Astrocyte of the spinal cord (primary cell): ENCODE data around the gene GABRB3.

ENCODE experiments used
- DNase-seq: peaks from one replicate; pipeline ENCODE4 v3.0.0; 2011; ENCODE audit warnings: low read depth, low spot score
- H3K4me3 ChIP-seq: 2 replicates; pipeline ENCODE4 v1.5.1; 2011; ENCODE audit warnings: low read depth, mild to moderate bottlenecking, low read length, moderate library complexity
- in situ Hi-C: cut with HindIII; loops from 2 replicates; pipeline ENCODE4 v1.10.0; 2017; ENCODE audit warnings: low sequenced_read_pairs
- TF ChIP-seq, protein P1 (sequence below): IDR thresholded peaks from 2 replicates; pipeline ENCODE4 v1.5.1; 2012; ENCODE audit warnings: low read depth, mild to moderate bottlenecking, low read length, inconsistent platforms

The GABRB3 gene

DNA sequence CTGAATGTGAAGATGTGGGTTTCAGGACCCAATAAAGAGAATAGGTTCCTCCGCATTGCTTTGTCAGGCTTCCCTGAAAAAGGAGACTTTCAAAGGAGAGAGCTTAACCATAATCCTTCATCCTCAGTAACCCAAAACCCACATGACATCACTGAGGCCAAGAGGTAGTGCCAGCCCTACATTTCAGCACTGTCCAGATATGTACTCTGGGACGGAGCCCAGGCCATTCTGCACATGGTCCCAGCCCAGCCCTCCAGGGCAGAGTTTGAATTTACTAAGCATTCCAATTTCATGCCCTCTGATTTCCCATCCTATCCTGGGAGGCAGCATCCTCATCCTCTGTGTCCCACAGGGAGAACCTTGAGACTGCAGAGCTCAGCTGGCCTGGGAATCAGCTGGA is 210.5 kb downstream of the GABRB3 start:
- no peak for DNase-seq
- in situ Hi-C loops = no loop called here
- TF ChIP-seq, protein P1, sequence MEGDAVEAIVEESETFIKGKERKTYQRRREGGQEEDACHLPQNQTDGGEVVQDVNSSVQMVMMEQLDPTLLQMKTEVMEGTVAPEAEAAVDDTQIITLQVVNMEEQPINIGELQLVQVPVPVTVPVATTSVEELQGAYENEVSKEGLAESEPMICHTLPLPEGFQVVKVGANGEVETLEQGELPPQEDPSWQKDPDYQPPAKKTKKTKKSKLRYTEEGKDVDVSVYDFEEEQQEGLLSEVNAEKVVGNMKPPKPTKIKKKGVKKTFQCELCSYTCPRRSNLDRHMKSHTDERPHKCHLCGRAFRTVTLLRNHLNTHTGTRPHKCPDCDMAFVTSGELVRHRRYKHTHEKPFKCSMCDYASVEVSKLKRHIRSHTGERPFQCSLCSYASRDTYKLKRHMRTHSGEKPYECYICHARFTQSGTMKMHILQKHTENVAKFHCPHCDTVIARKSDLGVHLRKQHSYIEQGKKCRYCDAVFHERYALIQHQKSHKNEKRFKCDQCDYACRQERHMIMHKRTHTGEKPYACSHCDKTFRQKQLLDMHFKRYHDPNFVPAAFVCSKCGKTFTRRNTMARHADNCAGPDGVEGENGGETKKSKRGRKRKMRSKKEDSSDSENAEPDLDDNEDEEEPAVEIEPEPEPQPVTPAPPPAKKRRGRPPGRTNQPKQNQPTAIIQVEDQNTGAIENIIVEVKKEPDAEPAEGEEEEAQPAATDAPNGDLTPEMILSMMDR = no peak
- H3K4me3 ChIP-seq = no peak overlapping the region

DNA sequence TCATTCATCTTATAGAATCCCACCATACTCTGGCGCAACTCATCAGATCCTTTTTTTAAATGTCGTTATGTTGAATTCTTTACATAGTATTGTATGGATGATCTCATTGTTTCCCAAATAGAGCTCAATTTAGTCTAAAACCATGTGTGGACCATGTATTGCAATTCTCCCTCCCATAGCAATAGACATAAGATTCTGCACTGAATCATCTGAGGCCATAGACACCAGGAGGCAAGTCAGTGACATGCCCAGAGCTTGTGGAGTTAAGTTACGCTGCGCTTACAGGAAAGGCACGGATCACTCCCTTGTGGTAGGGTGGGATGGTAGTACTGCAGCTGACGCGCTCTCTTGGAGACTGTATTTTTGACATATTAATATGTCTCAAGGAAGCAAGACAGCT is 211.0 kb downstream of the GABRB3 start:
- DNase-seq = no peak

DNA sequence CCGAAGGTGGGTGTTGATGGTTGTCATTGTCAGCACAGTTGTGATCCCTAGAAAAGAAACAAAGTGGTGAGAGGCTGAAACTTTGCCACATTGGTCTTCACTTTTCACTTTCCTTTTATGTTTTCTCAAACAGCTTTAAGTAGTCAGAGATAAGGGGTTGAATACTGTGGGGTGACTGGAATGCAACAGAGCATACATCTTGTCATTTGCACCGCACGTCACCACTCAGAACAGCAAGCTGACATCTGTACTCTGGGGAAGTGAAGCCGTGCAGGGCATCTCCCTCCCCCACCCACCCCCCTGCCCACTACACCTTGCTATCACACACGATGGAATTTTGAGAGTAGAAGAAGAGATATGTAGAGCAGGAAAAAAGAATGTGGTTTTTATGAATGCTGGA is 211.7 kb downstream of the GABRB3 start:
- TF ChIP-seq, protein P1 = no peak
- in situ Hi-C loops = no loop called here
- no peak overlapping the region for H3K4me3 ChIP-seq
- DNase-seq = no peak

More for the DNA sequence above, 211.0 kb downstream of the GABRB3 start:
- H3K4me3 ChIP-seq = no peak overlapping the region
- in situ Hi-C loops = no loop called here
- TF ChIP-seq, protein P1 = no peak

DNA sequence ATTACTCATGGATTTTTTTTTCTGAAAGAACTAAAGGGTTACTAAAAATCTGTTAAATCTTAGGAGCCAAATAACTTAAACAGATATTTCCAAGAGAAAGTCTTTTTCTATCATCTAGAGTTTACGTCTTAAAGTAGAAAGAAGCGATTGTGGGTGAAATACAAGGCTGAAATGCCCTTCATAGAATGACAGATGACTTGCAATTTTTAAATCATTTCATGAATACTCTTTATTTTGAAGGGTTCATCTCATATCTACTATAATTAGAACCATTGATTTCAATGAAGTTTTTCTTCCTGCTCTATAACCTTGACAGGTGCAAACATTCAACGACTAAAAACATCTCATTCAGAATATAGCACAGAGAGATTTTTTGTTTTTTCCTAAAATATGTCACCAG is 217.0 kb downstream of the GABRB3 start:
- H3K4me3 ChIP-seq = no peak overlapping the region
- in situ Hi-C loops = no loop called here
- no peak for DNase-seq
- TF ChIP-seq, protein P1 = no peak

DNA sequence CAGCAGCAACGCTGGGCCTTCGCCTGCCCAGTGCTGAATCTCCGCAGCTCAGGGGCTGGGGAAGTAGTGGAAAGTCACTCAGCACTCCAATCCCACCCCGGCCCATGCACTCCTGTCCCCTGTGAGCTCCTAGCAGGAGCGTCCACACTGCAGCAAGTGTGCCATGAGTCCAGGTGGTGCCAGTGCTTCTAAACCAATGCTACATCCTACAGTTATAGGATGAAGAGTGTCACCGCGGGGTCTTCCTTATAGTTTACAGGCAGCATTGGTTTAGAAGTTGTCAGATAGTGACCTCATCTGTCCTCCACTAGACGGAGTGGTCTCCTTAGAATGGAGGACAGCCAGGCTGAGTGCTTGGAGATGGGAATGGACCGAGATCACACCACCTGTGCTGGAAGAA is 221.4 kb downstream of the GABRB3 start:
- in situ Hi-C loops = no loop called here
- TF ChIP-seq, protein P1 = no peak
- H3K4me3 ChIP-seq = no peak overlapping the region
- DNase-seq = no peak

DNA sequence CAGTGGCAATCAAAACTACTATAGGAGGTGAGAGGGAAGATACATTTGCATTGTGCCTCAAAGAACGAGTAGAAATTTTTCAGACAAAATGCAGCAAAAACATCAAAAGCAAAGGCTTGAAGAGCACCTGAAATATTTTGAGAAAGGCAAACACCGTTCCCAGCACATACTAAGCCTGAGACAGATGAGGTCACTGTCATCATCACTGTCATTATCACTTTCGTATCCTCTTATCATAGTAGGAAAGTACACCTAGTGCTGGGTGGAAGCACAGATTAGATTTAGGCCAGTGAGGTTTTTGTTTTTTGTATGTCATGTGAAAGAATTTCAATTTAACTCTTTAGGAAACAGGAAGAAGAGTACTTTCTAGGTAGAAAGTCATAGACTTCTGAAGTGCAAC is 222.0 kb downstream of the GABRB3 start:
- in situ Hi-C loops = no loop called here
- TF ChIP-seq, protein P1 = no peak
- H3K4me3 ChIP-seq = no peak overlapping the region
- no peak for DNase-seq

DNA sequence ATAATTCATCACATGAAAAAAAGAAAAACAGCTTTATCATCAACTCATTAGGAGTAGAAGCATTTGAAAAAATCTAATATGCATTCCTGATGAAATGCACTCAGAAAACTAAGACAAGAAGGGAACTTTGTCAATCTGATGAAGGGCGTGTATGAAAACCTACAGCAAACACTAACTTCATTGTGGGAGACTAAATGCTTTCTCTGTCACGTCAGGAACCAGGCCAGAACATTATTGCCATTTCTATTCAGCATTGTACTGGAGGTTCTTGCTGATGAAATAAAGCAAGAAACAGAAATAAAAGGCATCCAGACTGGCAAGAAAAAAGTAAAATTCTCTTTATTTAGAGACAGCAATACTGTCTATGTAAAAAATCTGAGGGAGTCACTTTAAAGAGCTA is 235.2 kb downstream of the GABRB3 start:
- TF ChIP-seq, protein P1 = no peak
- no peak overlapping the region for H3K4me3 ChIP-seq
- no peak for DNase-seq
- in situ Hi-C loops = no loop called here
